ENCODE results near the gene RERG. TPM values are rescaled to one million over a fixed set of nuclear protein-coding genes. Genes with fewer than 3 reads are reported as not detected.

Gene RERG
- total RNA-seq, 3 donors from 2014 or later (not counting 1 experiment from before 2014, with no cell fraction given), result not detected

GRCh38 chr12:15193946-15194345 lies 27.3 kb downstream of the RERG start:
- Mint-ChIP-seq H3K9me3 (no peaks in the 10 kb centered on the region), H3K4me1 (no peaks in the 10 kb centered on the region), H3K36me3 (no peaks in the 10 kb centered on the region), H3K27ac (no peak overlapping the region), H3K27me3 (ENCODE audit: low read depth in 2 of 2) (peaks cover 9 to 16% of the 10 kb centered on the region in 2 donors), H3K4me3 (no peak overlapping the region)
- Histone ChIP-seq H3K9me3 (ENCODE audit: control insufficient read depth, insufficient read depth, low read length) (no peaks in the 10 kb centered on the region), H3K4me3 (ENCODE audit: low read length) (no peak overlapping the region), H3K27ac (ENCODE audit: low read length) (no peak overlapping the region), H3K4me1 (ENCODE audit: control insufficient read depth, insufficient read depth, low read length) (no peaks in the 10 kb centered on the region), H3K27me3 (ENCODE audit: control insufficient read depth, insufficient read depth, low read length) (peaks cover 2% of the 10 kb centered on the region), H3K36me3 (ENCODE audit: control insufficient read depth, insufficient read depth, low read length) (no peaks in the 10 kb centered on the region)
- DNase-seq (no peak), ATAC-seq (no peak)
- intact Hi-C loops (cut with micrococcal nuclease), result no loop called here
- TF ChIP-seq, protein P1, sequence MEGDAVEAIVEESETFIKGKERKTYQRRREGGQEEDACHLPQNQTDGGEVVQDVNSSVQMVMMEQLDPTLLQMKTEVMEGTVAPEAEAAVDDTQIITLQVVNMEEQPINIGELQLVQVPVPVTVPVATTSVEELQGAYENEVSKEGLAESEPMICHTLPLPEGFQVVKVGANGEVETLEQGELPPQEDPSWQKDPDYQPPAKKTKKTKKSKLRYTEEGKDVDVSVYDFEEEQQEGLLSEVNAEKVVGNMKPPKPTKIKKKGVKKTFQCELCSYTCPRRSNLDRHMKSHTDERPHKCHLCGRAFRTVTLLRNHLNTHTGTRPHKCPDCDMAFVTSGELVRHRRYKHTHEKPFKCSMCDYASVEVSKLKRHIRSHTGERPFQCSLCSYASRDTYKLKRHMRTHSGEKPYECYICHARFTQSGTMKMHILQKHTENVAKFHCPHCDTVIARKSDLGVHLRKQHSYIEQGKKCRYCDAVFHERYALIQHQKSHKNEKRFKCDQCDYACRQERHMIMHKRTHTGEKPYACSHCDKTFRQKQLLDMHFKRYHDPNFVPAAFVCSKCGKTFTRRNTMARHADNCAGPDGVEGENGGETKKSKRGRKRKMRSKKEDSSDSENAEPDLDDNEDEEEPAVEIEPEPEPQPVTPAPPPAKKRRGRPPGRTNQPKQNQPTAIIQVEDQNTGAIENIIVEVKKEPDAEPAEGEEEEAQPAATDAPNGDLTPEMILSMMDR (IDR thresholded peaks at IDR 0.05), result no peak
- WGBS (ENCODE audit: insufficient coverage), result 23% methylated on average over 3 of the region's 3 CpGs

DNA sequence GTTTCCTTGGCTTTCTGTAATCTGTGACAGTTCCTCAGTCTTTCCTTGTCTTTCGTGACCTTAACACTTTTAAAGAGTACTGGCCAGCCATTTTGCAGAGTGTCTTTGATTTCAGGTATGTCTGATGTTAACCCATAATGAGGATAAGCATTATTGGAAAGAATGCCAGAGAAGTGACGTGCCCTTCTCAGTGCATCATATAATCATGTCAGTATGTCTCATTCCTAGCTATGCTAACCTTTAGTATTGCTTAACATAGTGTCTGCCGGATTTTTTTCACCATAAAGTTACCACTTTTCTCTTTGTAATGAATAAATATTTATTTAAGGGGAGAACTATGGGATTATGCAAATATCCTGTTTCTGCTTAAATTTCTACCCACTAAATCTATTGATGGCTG lies 28.5 kb downstream of the RERG start:
- TF ChIP-seq, protein P1 (IDR thresholded peaks at IDR 0.05), result no peak
- H3K36me3 ChIP-seq (ENCODE audit: control insufficient read depth, insufficient read depth, low read length), result no peaks in the 10 kb centered on the region
- H3K4me3 ChIP-seq (ENCODE audit: low read length), result no peak overlapping the region
- no peak overlapping the region for H3K27ac ChIP-seq (ENCODE audit: low read length)
- H3K4me1 ChIP-seq (ENCODE audit: control insufficient read depth, insufficient read depth, low read length), result no peaks in the 10 kb centered on the region
- no peak overlapping the region for H3K4me3 Mint-ChIP-seq
- peaks cover 2% of the 10 kb centered on the region for H3K27me3 ChIP-seq (ENCODE audit: control insufficient read depth, insufficient read depth, low read length)
- ATAC-seq (no peak), DNase-seq (no peak)
- no peak overlapping the region for H3K27ac Mint-ChIP-seq
- no peaks in the 10 kb centered on the region for H3K4me1 Mint-ChIP-seq
- H3K36me3 Mint-ChIP-seq, result no peaks in the 10 kb centered on the region
- H3K27me3 Mint-ChIP-seq (ENCODE audit: low read depth in 2 of 2), result peaks cover 9 to 12% of the 10 kb centered on the region in 2 donors
- no peaks in the 10 kb centered on the region for H3K9me3 ChIP-seq (ENCODE audit: control insufficient read depth, insufficient read depth, low read length)
- no peaks in the 10 kb centered on the region for H3K9me3 Mint-ChIP-seq
- WGBS (ENCODE audit: insufficient coverage), result 81% methylated on average over 2 of the region's 3 CpGs
- intact Hi-C loops (cut with micrococcal nuclease), result no loop called here

- no peak overlapping the region for H3K27ac Mint-ChIP-seq
Observed at GRCh38 chr12:15188127-15188526, 33.1 kb downstream of the RERG start.

GRCh38 chr12:15186597-15186996 lies 34.6 kb downstream of the RERG start:
- ATAC-seq, result no peak
- DNase-seq, result no peak
- Histone ChIP-seq H3K9me3 (ENCODE audit: control insufficient read depth, insufficient read depth, low read length) (no peaks in the 10 kb centered on the region), H3K36me3 (ENCODE audit: control insufficient read depth, insufficient read depth, low read length) (no peaks in the 10 kb centered on the region), H3K27me3 (ENCODE audit: control insufficient read depth, insufficient read depth, low read length) (no peaks in the 10 kb centered on the region), H3K4me3 (ENCODE audit: low read length) (no peak overlapping the region), H3K27ac (ENCODE audit: low read length) (no peak overlapping the region), H3K4me1 (ENCODE audit: control insufficient read depth, insufficient read depth, low read length) (no peaks in the 10 kb centered on the region)
- H3K36me3 Mint-ChIP-seq, result no peaks in the 10 kb centered on the region
- no peaks in the 10 kb centered on the region for H3K9me3 Mint-ChIP-seq
- TF ChIP-seq, protein P1 (IDR thresholded peaks at IDR 0.05), result no peak
- H3K27me3 Mint-ChIP-seq (ENCODE audit: low read depth in 2 of 2), result peaks cover 4 to 6% of the 10 kb centered on the region in 2 donors
- WGBS (ENCODE audit: insufficient coverage), result 82% methylated on average over 1 of the region's 1 CpG
- intact Hi-C loops (cut with micrococcal nuclease), result no loop called here
- no peaks in the 10 kb centered on the region for H3K4me1 Mint-ChIP-seq
- no peak overlapping the region for H3K4me3 Mint-ChIP-seq
- no peak overlapping the region for H3K27ac Mint-ChIP-seq

More at GRCh38 chr12:15188127-15188526, 33.1 kb downstream of the RERG start:
- Histone ChIP-seq H3K27ac (ENCODE audit: low read length) (no peak overlapping the region), H3K9me3 (ENCODE audit: control insufficient read depth, insufficient read depth, low read length) (no peaks in the 10 kb centered on the region), H3K36me3 (ENCODE audit: control insufficient read depth, insufficient read depth, low read length) (no peaks in the 10 kb centered on the region), H3K27me3 (ENCODE audit: control insufficient read depth, insufficient read depth, low read length) (no peaks in the 10 kb centered on the region), H3K4me1 (ENCODE audit: control insufficient read depth, insufficient read depth, low read length) (no peaks in the 10 kb centered on the region), H3K4me3 (ENCODE audit: low read length) (no peak overlapping the region)
- TF ChIP-seq, protein P1 (IDR thresholded peaks at IDR 0.05), result no peak
- ATAC-seq, result no peak
- Mint-ChIP-seq H3K4me1 (no peaks in the 10 kb centered on the region), H3K36me3 (no peaks in the 10 kb centered on the region), H3K9me3 (no peaks in the 10 kb centered on the region), H3K4me3 (no peak overlapping the region), H3K27me3 (ENCODE audit: low read depth in 2 of 2) (peaks cover 4 to 6% of the 10 kb centered on the region in 2 donors)
- intact Hi-C loops (cut with micrococcal nuclease), result no loop called here
- DNase-seq, result no peak
- 83% methylated on average over 3 of the region's 3 CpGs for WGBS (ENCODE audit: insufficient coverage)

Data from natural killer cell (primary cell).